Activated CD4-positive, alpha-beta T cell treated with anti-CD3 and anti-CD28 coated beads, Interleukin-2, amount 10 ng/mL, durations not matched to agents 7 days and 5 days (primary cell): ENCODE data around the gene AP1S3. TPM values are rescaled to one million over a fixed set of nuclear protein-coding genes. Genes with fewer than 3 reads are reported as not detected.
"Not testable (repeated sequence)": the region's sequence is repeated elsewhere in the genome, so short reads cannot be mapped to it uniquely, and the experiment has no call there.

Experiments used
- CTCF ChIA-PET: fragments of 350-600 bp; sonication (Branson Sonifier 250); formaldehyde crosslinking; loops from one replicate; lab custom pipeline; 2021; ENCODE audit warnings: antibody characterized with exemption; lab: Charles Lee
- POLR2A ChIA-PET: fragments of 350-600 bp; sonication (Branson Sonifier 250); formaldehyde crosslinking; loops from one replicate; lab custom pipeline; 2021; ENCODE audit warnings: antibody characterized with exemption; lab: Charles Lee
- DNase-seq: peaks from one replicate; pipeline ENCODE4 v3.0.0-alpha.2; 2020
- H3K27ac Mint-ChIP-seq: one replicate; pipeline ENCODE4 v1.8.0; 2021; ENCODE audit warnings: mild to moderate bottlenecking, moderate library complexity, mixed read lengths
- H3K27me3 Mint-ChIP-seq: one replicate; pipeline ENCODE4 v1.8.0; 2021; ENCODE audit warnings: mixed read lengths
- H3K36me3 Mint-ChIP-seq: one replicate; pipeline ENCODE4 v1.8.0; 2021; ENCODE audit warnings: low read depth, mixed read lengths
- H3K4me1 Mint-ChIP-seq: one replicate; pipeline ENCODE4 v1.8.0; 2021; ENCODE audit warnings: mixed read lengths
- H3K4me3 Mint-ChIP-seq: one replicate; pipeline ENCODE4 v1.8.0; 2021; ENCODE audit warnings: mild to moderate bottlenecking, moderate library complexity, mixed read lengths
- H3K9me3 Mint-ChIP-seq: one replicate; pipeline ENCODE4 v1.8.0; 2021; ENCODE audit warnings: mixed read lengths
- total RNA-seq, 2 experiments: library from RNA; stranded (reverse); gene quantifications; one replicate each; pipeline ENCODE4 v1.2.3, GENCODE V29; 2021

Gene AP1S3
- total RNA-seq, 2 experiments from 2014 or later, result 6.5 to 7.5 TPM

DNA sequence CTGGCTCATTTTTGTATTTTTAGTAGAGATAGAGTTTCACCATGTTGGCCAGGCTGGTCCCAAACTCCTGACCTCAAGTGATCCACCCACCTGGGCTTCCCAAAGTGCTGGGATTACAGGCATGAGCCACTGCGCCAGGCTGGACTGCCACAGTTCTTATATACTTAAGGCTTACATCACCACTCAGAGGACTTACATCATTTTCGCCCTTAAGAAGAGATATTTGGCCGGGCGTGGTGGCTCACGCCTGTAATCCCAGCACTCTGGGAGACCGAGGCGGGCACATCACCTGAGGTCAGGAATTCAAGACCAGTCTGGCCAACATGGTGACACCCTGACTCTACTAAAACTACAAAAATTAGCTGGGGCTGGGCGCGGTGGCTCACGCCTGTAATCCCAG is 49.3 kb downstream of the AP1S3 start:
- H3K36me3 Mint-ChIP-seq, H3K4me1 Mint-ChIP-seq, DNase-seq, H3K4me3 Mint-ChIP-seq, POLR2A ChIA-PET, H3K27me3 Mint-ChIP-seq, H3K27ac Mint-ChIP-seq, H3K9me3 Mint-ChIP-seq: not testable (repeated sequence)
- CTCF ChIA-PET, result interaction anchor here (1.2 to 1.5 kb wide), 2 partner anchors 11 to 18 kb away, joined by 3 to 7 read pairs; no protein-coding TSS in a partner anchor

DNA sequence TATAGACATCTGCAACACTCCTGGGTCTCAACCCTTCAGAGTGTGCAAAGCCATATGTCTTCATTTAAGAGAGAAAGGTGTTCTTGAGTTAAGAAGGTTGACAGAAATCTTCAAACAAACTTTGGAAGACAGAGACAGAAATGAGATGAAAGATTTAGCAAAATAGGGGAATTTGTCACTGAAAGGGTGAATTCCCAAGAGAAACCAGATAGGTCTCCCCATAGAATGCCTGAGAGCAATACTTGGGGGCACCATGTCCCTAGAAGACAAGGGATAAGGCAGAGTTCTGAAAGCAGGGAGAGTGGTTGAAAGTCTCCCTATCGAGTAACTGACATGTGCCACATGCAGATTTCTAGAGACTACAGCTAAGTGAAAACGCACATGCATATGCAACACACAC is 50.0 kb downstream of the AP1S3 start:
- no peaks in the 10 kb centered on the region for H3K9me3 Mint-ChIP-seq
- CTCF ChIA-PET, result interaction anchor here (0.7 to 1.2 kb wide), 2 partner anchors 17 to 147 kb away, joined by 3 read pairs; no protein-coding TSS in a partner anchor
- no peak overlapping the region for H3K4me3 Mint-ChIP-seq
- H3K27me3 Mint-ChIP-seq, result peaks cover 5% of the 10 kb centered on the region
- no peak overlapping the region for H3K27ac Mint-ChIP-seq
- H3K4me1 Mint-ChIP-seq, result no peaks in the 10 kb centered on the region
- no peaks in the 10 kb centered on the region for H3K36me3 Mint-ChIP-seq
- no peak for DNase-seq
- POLR2A ChIA-PET, result no interaction called here

DNA sequence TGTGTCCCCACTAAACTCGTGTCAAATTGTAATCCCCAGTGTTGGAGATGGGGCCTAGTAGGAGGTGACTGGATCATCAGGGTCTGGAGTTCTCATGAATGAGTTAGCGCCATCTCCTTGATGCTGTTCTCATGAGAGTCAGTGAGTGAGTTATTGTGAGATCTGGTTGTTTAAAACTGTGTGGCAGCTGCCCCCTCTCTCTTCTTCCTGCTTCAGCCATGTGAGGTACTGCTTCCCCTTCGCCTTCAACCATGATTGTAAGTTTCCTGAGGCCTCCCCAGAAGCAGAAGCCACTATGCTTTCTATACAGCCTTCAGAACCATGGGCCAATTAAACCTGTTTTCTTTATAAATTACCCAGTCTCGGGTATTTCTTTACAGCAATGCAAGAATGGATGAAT is 50.4 kb downstream of the AP1S3 start:
- H3K27me3 Mint-ChIP-seq, result peaks cover 5% of the 10 kb centered on the region

DNA sequence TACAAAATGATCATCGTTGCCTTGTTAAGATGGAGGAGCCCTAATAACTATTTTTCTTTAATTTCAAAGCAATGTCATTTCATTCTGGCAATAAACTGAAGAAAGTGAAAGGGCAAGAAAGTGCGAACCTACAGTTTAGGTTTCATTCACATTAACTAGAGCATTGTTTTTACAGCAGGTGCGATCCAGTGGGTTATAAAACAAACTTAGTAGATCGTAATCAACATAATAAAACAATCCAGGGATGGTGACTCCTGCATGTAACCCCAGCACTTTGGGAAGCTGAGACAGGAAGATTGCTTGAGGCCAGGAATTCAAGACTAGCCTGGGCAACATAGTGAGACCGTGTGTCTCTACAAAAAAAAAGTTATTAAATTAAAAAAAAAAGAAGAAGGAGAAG is 51.1 kb downstream of the AP1S3 start:
- no peaks in the 10 kb centered on the region for H3K9me3 Mint-ChIP-seq
- H3K27ac Mint-ChIP-seq, result no peak overlapping the region
- no peaks in the 10 kb centered on the region for H3K27me3 Mint-ChIP-seq
- no peak overlapping the region for H3K4me3 Mint-ChIP-seq
- no peak for DNase-seq
- ChIA-PET CTCF (interaction anchor here (0.8 kb wide), 1 partner anchor 91 kb away, joined by 3 read pairs; no protein-coding TSS in a partner anchor), POLR2A (no interaction called here)
- H3K36me3 Mint-ChIP-seq, result no peaks in the 10 kb centered on the region
- H3K4me1 Mint-ChIP-seq, result no peaks in the 10 kb centered on the region

More for the DNA sequence above, 50.4 kb downstream of the AP1S3 start:
- no peaks in the 10 kb centered on the region for H3K36me3 Mint-ChIP-seq
- no peak overlapping the region for H3K4me3 Mint-ChIP-seq
- H3K9me3 Mint-ChIP-seq, result no peaks in the 10 kb centered on the region
- ChIA-PET CTCF (interaction anchor here (0.7 to 0.8 kb wide), 2 partner anchors 92 to 146 kb away, joined by 3 read pairs; no protein-coding TSS in a partner anchor), POLR2A (no interaction called here)
- H3K27ac Mint-ChIP-seq, result no peak overlapping the region
- H3K4me1 Mint-ChIP-seq, result no peaks in the 10 kb centered on the region
- DNase-seq, result no peak

DNA sequence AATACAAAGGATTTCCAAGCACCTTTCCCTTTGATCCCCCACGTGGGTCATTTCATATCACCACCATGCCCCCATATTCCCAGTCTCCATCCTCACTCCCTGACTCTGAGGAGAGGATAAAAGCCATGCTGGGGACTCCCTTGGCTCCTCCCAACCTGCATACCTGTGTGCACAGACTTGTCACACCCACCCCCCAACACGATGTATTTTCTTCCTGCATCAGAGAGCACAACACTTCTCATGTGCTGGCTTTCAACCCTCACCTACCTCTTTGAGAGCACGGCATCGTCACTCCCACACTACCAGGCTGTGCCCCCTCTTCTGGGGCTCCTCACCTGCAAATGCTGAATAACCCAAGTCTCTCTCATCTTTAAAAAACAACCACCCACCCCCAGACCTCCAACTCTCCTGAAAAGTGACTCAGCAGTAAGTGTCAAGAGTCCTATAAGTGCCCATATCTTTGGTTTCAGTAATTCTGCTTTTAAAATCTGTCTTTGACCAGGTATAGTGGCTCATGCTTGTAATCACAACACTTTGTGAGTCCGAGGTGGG is 53.1 kb downstream of the AP1S3 start:
- POLR2A ChIA-PET, result no interaction called here
- DNase-seq, result no peak
- H3K27me3 Mint-ChIP-seq, result no peaks in the 10 kb centered on the region
- no peaks in the 10 kb centered on the region for H3K4me1 Mint-ChIP-seq
- no peaks in the 10 kb centered on the region for H3K9me3 Mint-ChIP-seq
- CTCF ChIA-PET, result no interaction called here
- H3K36me3 Mint-ChIP-seq, result no peaks in the 10 kb centered on the region
- H3K4me3 Mint-ChIP-seq, result no peak overlapping the region
- H3K27ac Mint-ChIP-seq, result no peak overlapping the region

DNA sequence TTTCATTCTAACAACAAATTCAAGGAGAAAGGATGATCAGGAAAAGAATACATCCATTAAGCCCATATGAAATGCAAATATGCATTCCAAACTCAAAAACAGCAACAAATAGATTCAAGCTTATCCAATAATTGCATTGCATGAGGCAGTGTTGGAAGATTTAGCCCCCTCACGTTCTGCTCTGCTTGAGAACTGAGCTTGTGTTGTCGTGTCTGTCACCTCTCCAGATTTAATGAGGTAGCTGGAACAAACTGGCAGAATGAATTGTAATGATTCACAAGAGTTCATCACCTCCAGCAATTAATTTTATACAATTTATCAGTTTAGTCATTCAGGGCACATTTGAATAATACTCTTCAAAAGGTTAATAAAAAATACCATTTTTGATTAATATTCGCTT is 54.8 kb downstream of the AP1S3 start:
- no peak for DNase-seq
- no peaks in the 10 kb centered on the region for H3K36me3 Mint-ChIP-seq
- H3K4me1 Mint-ChIP-seq, result no peaks in the 10 kb centered on the region
- H3K9me3 Mint-ChIP-seq, result no peaks in the 10 kb centered on the region
- H3K4me3 Mint-ChIP-seq, result no peak overlapping the region
- no peak overlapping the region for H3K27ac Mint-ChIP-seq
- POLR2A ChIA-PET, result no interaction called here
- H3K27me3 Mint-ChIP-seq, result no peaks in the 10 kb centered on the region
- CTCF ChIA-PET, result interaction anchor here (0.6 kb wide), 1 partner anchor 255 kb away, joined by 3 read pairs; no protein-coding TSS in a partner anchor

DNA sequence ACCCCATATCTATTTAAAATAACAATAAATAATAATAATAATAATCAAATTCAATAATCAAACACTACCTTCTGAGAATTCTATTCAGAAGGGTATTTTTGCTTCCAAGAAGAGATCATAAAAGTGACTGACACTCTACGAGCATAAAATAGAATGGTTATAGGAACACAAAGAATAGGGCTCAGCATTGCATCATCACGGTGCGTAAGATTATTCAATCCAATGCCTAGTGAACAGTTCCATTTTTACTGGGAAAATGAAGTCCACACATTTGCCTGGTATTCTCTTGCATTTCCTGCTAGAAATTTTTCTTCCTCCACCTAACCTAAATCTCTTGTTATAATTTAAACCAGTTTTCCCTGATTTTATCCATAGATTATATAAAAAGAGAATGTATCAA is 55.8 kb downstream of the AP1S3 start:
- Mint-ChIP-seq H3K36me3 (no peaks in the 10 kb centered on the region), H3K4me3 (no peak overlapping the region), H3K9me3 (no peaks in the 10 kb centered on the region), H3K27ac (no peak overlapping the region), H3K27me3 (no peaks in the 10 kb centered on the region), H3K4me1 (no peaks in the 10 kb centered on the region)
- POLR2A ChIA-PET, result no interaction called here
- CTCF ChIA-PET, result interaction anchor here (1.7 kb wide), 1 partner anchor 9 kb away, joined by 5 read pairs; no protein-coding TSS in a partner anchor
- no peak for DNase-seq

DNA sequence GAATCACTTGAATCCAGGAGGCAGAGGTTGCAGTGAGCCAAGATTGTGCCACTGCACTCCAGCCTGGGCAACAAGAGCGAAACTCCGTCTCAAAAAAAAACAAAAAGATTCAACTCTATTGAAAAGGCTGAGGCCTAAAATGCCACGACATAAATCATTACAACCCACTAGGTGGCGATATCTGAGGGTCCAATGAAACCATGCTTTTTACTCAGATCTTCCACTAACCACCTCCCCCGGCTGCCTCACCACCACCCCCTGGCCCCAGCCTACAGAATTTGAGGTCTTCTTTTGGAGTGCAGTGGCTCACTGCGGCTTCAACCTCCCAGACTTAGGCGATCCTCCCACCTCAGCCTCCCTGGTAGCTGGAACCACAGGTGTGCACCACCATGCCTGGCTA is 57.5 kb downstream of the AP1S3 start:
- H3K27me3 Mint-ChIP-seq, result no peaks in the 10 kb centered on the region
- H3K4me1 Mint-ChIP-seq, result no peaks in the 10 kb centered on the region
- no peaks in the 10 kb centered on the region for H3K36me3 Mint-ChIP-seq
- POLR2A ChIA-PET, result no interaction called here
- H3K4me3 Mint-ChIP-seq, result no peak overlapping the region
- DNase-seq, result peak; percentile 59
- H3K27ac Mint-ChIP-seq, result no peak overlapping the region
- CTCF ChIA-PET, result interaction anchor here (0.7 to 1.7 kb wide), 2 partner anchors 10 to 1323 kb away, joined by 3 to 5 read pairs; no protein-coding TSS in a partner anchor
- H3K9me3 Mint-ChIP-seq, result no peaks in the 10 kb centered on the region

DNA sequence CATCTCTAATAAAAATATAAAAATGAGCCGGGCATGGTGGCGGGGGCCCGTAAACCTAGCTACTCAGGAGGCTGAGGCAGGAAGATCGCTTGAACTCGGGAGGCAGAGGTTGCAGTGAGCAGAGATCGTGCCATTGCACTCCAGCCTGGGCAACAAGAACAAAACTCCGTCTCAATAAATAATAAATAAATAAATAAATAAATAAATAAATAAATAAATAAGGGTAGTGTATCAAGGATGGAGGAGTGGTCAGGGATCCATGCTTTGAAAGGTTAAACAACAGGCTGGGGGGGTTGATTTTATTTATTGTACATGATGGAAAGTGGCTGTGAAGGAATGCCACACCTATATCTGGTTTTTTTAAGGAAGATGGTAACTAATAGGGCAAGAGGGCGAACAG is 63.2 kb downstream of the AP1S3 start:
- no peaks in the 10 kb centered on the region for H3K27me3 Mint-ChIP-seq
- POLR2A ChIA-PET, result no interaction called here
- no peak for DNase-seq
- H3K4me3 Mint-ChIP-seq, result no peak overlapping the region
- no peaks in the 10 kb centered on the region for H3K9me3 Mint-ChIP-seq
- H3K36me3 Mint-ChIP-seq, result peaks cover 1% of the 10 kb centered on the region
- CTCF ChIA-PET, result interaction anchor here (1.3 kb wide), 1 partner anchor 8 kb away, joined by 3 read pairs; no protein-coding TSS in a partner anchor
- no peaks in the 10 kb centered on the region for H3K4me1 Mint-ChIP-seq
- H3K27ac Mint-ChIP-seq, result no peak overlapping the region

DNA sequence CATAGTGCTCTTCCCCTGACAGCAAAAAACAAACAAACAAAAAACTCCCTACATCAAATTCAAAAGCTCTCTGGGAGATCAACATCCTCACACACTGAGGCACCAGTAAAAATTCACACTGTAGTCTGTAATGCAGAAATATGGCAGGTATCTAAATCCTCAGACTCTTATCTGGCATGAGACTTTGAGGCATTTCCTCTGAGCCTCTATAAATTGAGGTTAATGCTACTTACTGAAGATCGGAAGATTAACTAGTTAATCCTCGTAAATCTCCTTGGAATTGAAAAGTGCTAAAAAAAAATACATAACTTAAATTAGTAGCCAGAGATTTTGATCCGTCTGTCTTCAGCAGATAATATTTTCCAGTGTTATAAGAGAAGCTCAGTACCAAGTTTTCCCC is 65.0 kb downstream of the AP1S3 start:
- Mint-ChIP-seq H3K9me3 (no peaks in the 10 kb centered on the region), H3K36me3 (peaks cover 8% of the 10 kb centered on the region), H3K27ac (no peak overlapping the region), H3K27me3 (no peaks in the 10 kb centered on the region), H3K4me1 (peaks cover 11% of the 10 kb centered on the region), H3K4me3 (no peak overlapping the region)
- no peak for DNase-seq
- ChIA-PET POLR2A (no interaction called here), CTCF (interaction anchor here (0.8 to 0.9 kb wide), 2 partner anchors 11 to 26 kb away, joined by 3 read pairs; no protein-coding TSS in a partner anchor)

DNA sequence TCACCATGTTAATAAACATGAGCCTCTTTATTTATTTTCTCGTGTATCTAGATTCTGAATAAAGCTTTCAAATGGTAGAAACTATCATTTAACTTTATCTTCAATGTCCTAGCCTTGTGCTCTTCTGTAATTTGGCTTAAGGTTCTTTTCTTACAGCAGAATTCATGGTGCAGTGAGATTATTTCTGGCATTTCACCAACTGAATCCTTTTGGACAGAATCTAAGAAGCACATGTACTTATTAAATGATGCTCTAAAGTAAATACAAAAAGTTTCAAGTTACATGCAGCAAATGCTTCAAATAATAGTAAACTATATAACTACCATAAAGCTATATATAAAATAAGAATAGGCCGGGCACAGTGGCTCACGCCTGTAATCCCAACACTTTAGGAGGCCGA is 65.9 kb downstream of the AP1S3 start:
- POLR2A ChIA-PET, result no interaction called here

DNA sequence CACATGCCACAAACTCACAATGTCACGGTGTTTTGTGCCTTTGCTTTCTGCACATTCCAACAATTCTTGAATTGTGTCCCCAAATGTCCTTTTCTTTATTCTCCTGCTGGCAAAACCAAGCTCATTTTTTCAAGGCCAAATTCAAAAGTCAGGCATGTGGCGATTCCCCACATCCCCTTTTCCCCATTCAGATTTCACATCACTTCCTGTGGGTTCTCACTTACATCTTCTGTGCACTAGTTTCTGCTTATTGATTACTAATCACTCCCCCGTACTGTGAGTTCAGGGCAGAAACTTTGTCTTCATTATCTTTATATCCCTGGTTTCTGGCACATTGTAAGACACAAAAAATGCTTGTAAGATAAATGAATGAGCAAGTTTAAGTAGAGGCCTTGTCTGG is 69.2 kb downstream of the AP1S3 start:
- Mint-ChIP-seq H3K4me1 (peaks cover 11% of the 10 kb centered on the region), H3K36me3 (peaks cover 10% of the 10 kb centered on the region), H3K9me3 (no peaks in the 10 kb centered on the region), H3K4me3 (no peak overlapping the region), H3K27me3 (no peaks in the 10 kb centered on the region), H3K27ac (no peak overlapping the region)
- ChIA-PET POLR2A (no interaction called here), CTCF (no interaction called here)
- DNase-seq, result no peak

More for the DNA sequence above, 65.9 kb downstream of the AP1S3 start:
- DNase-seq, result no peak
- CTCF ChIA-PET, result no interaction called here
- peaks cover 11% of the 10 kb centered on the region for H3K4me1 Mint-ChIP-seq
- H3K27me3 Mint-ChIP-seq, result no peaks in the 10 kb centered on the region
- peaks cover 10% of the 10 kb centered on the region for H3K36me3 Mint-ChIP-seq
- no peak overlapping the region for H3K4me3 Mint-ChIP-seq
- H3K9me3 Mint-ChIP-seq, result no peaks in the 10 kb centered on the region
- no peak overlapping the region for H3K27ac Mint-ChIP-seq

DNA sequence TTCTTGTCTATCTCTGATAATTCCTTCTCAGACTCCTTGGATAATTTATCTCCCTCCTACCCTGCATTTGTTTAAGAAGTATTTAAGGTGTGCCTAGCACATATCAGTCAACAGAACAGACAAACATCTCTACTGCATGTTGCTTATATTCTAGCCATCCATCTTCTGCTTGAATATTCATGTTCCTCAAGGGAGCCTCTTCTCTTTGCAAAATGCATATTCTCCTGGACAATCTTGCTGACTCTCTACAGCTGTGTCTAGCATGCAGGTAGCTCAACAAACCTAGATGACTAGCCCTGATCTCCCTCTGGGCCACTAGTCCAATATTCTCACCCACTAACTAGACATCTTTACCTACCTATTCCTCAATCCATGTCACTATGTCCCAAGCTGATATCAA is 70.0 kb downstream of the AP1S3 start:
- H3K27ac Mint-ChIP-seq, result no peak overlapping the region

More for the DNA sequence above, 70.0 kb downstream of the AP1S3 start:
- Mint-ChIP-seq H3K36me3 (peaks cover 10% of the 10 kb centered on the region), H3K27me3 (no peaks in the 10 kb centered on the region), H3K4me1 (peaks cover 14% of the 10 kb centered on the region), H3K4me3 (no peak overlapping the region), H3K9me3 (no peaks in the 10 kb centered on the region)
- DNase-seq, result no peak
- ChIA-PET CTCF (no interaction called here), POLR2A (no interaction called here)
